HG02763 (cell line): ENCODE data around the gene CCDC179.

Experiments
- ATAC-seq: cut with Tn5 transposase; IDR thresholded peaks from one replicate; pipeline ENCODE4 v1.9.1; 2021; ENCODE audit warnings: mild to moderate bottlenecking, moderate library complexity; ENCODE audit not compliant: unreplicated experiment

The CCDC179 gene

DNA sequence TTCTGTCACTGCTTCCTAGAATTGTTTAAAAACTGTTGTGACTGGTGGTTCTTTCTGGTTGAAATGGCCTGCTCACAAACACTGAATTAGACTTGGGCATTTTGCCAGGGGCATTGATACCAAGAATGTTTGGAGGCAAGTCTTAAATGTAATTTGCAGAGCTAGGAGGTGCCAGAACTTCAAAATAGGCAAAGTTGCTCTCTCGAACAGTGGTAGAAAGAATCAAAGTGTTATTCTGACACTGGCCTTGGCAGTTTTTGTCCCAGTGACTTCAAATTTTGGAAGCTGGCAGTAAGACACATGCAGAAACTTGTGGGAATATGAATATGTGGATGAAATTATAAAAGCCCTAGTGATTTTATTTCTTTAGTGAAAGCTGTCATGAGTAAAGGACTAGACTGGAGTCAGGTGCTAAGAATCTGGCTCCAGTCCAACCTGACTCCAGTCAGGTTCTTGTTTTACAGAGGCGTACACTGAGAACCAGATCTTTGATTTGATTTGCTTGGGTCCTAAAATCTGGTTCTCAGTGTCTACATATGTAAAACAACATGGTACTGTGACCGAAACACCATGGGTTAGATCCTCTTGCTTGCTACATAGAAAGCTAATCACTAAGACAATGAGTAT is 51.6 kb downstream of the CCDC179 start:
- peak; percentile 37 for ATAC-seq

DNA sequence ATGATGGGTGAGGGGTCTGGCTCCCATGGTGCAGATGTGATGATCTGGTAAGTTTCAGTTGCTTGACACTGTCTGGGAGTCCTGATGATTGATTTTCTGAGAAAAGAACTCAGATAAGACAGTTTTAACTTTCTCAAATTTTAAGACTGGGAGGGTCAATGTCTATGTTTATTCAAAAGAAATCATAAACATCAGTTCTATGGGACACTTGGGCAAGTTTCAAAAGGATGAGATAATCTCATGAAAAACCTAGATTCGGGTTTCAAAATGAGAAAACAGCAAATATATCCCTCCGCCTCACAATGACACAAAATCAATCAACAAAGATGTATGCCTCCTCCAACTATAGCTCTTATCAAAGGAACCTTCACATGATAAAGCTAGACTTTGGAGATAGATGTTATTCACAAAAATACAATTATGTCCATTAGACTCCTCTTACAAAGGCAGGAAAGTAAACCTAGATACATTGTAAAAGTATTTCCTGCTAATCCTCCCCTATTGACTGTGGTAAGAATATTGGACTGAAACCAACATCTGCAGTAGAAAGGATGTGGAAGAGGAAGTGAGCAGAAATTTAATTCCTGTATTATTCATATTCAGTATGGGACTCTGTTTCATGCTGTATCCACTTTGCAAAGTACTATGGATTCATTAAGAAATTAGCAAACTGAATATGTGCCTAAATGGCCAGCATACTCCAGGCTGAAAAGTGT is 52.3 kb downstream of the CCDC179 start:
- ATAC-seq: peak; percentile 95

DNA sequence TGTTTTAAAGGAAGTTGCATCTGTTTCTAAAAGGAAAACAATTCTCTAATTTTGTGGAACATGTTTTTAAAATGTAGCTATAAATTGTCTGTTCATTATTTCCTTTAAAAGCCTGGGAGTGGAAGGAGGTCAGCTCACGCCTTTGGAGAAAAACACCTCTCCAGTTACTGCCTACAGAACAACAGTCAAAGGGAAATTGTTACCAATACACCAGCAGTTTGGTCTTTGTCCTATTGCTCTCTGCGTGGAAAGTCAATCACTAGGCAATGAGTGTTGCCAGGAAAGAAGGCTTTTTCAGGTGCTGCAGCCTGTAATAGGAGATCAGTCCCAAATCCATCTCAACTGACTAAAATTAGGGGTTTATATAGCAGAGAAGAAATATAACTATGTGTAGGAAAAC is 52.9 kb downstream of the CCDC179 start:
- ATAC-seq: no peak

DNA sequence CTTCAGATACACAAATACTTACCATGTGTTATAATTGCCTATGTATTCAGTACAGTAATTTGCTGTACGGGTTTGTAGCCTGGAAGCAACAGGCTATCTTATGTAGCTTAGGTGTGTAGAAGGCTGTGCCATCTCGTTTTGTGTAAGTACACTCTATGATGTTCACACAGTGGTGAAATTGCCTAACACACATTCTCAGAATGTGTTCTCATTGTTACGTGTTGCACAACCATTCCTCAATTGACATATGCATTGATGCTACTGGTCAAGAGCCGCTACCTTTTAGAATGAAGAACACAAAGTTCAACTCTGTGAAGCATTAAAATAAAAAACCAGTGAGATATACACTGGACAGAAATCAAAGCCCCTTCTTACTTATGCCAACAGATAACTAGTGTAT is 57.4 kb downstream of the CCDC179 start:
- ATAC-seq: no peak

DNA sequence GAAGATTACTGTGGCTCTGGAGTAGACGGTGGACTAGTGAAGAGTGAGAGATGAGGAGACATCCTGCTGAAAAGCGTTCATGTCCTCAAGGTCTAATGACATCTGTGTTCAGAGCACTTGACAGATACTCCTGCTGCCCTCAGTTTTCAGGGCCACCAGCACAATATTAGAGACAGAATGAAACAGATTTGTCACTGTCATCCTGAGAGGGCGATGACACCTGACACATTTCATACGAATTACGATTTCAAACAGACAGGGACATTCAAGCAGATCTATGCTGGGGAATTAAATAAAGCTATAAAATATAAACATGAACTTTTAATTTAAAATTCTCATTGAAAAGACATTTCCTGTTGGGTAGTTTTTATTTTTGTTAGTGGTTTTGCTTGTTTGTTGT is 59.8 kb downstream of the CCDC179 start:
- ATAC-seq: no peak

DNA sequence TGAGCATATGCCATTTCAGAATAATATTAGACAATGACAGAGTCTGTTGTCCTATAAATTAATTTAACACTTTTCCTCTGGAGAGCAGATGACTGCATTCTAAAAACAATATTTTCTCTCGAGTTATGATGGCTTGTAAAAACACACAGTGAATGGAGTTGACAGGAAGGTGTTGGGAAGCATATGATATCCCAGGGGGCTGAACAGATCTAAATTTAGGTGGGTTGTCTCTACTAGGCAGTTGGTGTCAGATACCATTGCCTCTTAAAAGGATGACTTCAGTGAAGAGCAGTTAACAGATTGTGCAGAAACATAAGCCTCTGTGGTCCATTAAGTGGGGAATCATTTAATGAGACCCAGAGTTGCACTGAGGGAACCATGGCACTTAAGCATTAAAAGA is 61.4 kb downstream of the CCDC179 start:
- ATAC-seq: no peak

DNA sequence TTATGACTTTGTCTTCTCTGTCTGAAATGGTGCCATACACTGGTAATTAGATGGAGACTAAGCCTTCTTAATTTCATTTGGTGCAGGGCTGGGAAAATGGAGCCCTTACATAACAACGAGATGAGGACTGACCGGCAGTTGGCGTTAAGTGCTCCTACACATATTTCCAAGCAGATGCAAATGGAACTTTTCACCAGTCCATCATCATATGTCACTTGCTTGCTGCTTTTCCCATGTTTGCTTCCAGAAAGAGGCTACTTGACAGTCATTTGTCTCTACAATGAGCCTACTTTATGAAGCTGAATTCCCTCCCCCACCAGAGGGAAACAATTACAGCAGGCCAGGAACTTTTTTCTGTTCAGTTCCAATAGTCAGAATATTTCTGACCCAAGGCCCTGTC is 63.2 kb downstream of the CCDC179 start:
- no peak for ATAC-seq
